ENCODE measurements around the gene GAD2. TPM values are rescaled to one million over a fixed set of nuclear protein-coding genes. Genes with fewer than 3 reads are reported as not detected.

Gene GAD2
- total RNA-seq, 1 donor from 2014 or later: not detected

DNA sequence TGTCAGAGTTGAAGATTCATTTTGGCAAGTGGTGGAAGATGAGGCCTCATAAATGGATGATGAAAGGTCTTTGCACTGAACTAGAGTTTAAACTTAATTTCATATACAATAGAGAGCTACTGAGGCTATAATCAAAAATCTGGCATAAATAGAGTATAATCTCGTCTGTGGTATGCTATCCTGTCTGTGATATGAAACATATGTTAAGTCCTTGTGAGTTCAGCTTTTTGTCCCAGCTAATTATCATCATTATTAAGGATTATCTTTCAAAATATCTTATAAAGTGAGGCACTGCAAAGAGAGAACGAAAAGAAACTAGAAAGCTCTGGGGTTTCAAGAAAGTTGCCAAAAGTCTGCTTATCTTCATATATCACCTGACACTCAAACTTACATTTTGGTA, 83.4 kb downstream of the GAD2 start:
- Histone ChIP-seq H3K4me3 (ENCODE audit: low read length in 3 of 3) (no peak overlapping the region), H3K27me3 (ENCODE audit: control insufficient read depth in 3 of 3, insufficient read depth in 3 of 3, low read length in 3 of 3) (no peaks in the 10 kb centered on the region), H3K27ac (ENCODE audit: low read depth, low read length) (no peak overlapping the region), H3K36me3 (ENCODE audit: control insufficient read depth in 3 of 3, insufficient read depth in 3 of 3, low read length in 3 of 3) (no peaks in the 10 kb centered on the region), H3K9ac (ENCODE audit: low read depth in 1 of 3, low read length in 3 of 3) (no peak overlapping the region), H3K9me3 (ENCODE audit: control insufficient read depth in 3 of 3, low read length in 3 of 3) (no peaks in the 10 kb centered on the region), H3K4me1 (ENCODE audit: control insufficient read depth in 3 of 3, insufficient read depth in 3 of 3, low read length in 3 of 3) (no peaks in the 10 kb centered on the region)

- no peak overlapping the region for H3K27ac ChIP-seq (ENCODE audit: low read depth, low read length)
- H3K27me3 ChIP-seq (ENCODE audit: control insufficient read depth in 3 of 3, insufficient read depth in 3 of 3, low read length in 3 of 3): no peaks in the 10 kb centered on the region
- H3K36me3 ChIP-seq (ENCODE audit: control insufficient read depth in 3 of 3, insufficient read depth in 3 of 3, low read length in 3 of 3): no peaks in the 10 kb centered on the region
- H3K9me3 ChIP-seq (ENCODE audit: control insufficient read depth in 3 of 3, low read length in 3 of 3): no peaks in the 10 kb centered on the region
- H3K4me3 ChIP-seq (ENCODE audit: low read length in 3 of 3): no peak overlapping the region
- H3K4me1 ChIP-seq (ENCODE audit: control insufficient read depth in 3 of 3, insufficient read depth in 3 of 3, low read length in 3 of 3): no peaks in the 10 kb centered on the region
- no peak overlapping the region for H3K9ac ChIP-seq (ENCODE audit: low read depth in 1 of 3, low read length in 3 of 3)
Observed at GRCh38 chr10:26303366-26303765, 86.8 kb downstream of the GAD2 start.

DNA sequence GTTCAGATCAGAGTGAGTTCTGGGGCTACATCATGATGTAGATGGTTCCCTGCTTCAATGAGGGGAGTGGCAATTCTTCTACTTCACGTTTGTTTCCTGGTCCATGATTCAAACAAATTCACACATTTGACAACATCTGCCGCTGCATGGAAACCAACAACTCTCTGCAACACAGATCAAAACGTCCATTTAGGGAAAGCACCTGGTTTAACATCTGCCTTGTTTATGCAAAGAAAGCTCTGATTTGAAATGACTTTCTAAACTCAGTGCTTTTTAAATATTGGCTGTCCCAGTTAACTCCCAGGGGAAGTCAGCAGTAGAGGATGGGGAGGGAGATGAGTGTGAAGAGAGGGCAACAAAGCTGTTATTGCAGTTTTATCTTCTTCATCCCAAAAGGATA, 93.8 kb downstream of the GAD2 start:
- no peaks in the 10 kb centered on the region for H3K36me3 ChIP-seq (ENCODE audit: control insufficient read depth in 3 of 3, insufficient read depth in 3 of 3, low read length in 3 of 3)
- no peak overlapping the region for H3K27ac ChIP-seq (ENCODE audit: low read depth, low read length)
- H3K9me3 ChIP-seq (ENCODE audit: control insufficient read depth in 3 of 3, low read length in 3 of 3): no peaks in the 10 kb centered on the region
- H3K4me3 ChIP-seq (ENCODE audit: low read length in 3 of 3): no peak overlapping the region
- H3K27me3 ChIP-seq (ENCODE audit: control insufficient read depth in 3 of 3, insufficient read depth in 3 of 3, low read length in 3 of 3): no peaks in the 10 kb centered on the region
- H3K4me1 ChIP-seq (ENCODE audit: control insufficient read depth in 3 of 3, insufficient read depth in 3 of 3, low read length in 3 of 3): no peaks in the 10 kb centered on the region
- H3K9ac ChIP-seq (ENCODE audit: low read depth in 1 of 3, low read length in 3 of 3): no peak overlapping the region

GRCh38 chr10:26311383-26311940, 94.9 kb downstream of the GAD2 start:
- Histone ChIP-seq H3K4me1 (ENCODE audit: control insufficient read depth in 3 of 3, insufficient read depth in 3 of 3, low read length in 3 of 3) (no peaks in the 10 kb centered on the region), H3K9me3 (ENCODE audit: control insufficient read depth in 3 of 3, low read length in 3 of 3) (no peaks in the 10 kb centered on the region)

DNA sequence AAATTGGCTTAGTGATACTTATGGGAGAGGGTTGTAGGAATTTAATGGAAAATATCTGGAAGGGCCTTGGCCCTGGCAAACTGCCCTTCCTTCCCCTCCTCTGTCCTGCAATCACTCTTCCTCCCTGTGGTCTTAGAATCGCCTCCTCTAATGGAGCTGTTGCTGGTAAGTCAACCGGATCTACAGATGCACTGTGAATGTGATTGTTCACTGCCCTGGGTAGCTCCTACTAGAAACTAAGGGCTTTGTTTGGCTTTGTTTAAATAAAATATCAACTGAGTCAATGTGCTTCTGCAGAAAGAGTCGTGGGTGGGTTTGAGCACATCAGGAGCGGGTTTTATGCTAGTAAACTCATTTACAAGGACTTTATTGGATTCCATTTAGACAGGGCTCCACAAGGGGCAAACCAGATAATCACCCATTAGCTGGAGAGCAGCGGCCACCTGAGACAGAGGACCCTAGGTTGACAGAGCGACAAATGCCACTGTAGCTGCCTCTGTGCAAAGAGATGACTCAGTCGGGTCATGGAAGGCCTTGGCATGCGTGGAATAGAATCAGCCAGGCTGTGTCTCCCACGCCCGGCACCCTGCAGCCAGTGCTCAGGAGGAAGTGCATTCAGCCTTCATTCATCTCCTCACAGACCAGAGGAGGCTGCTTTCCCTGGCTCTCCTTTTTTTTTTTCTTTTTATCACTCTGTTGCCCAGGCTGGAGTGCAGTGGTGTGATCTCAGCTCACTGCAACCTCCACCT, 97.9 kb downstream of the GAD2 start:
- peaks cover 0 to 3% (median 0%) of the 10 kb centered on the region in 3 donors for H3K27me3 ChIP-seq (ENCODE audit: control insufficient read depth in 3 of 3, insufficient read depth in 3 of 3, low read length in 3 of 3)
- no peaks in the 10 kb centered on the region for H3K9me3 ChIP-seq (ENCODE audit: control insufficient read depth in 3 of 3, low read length in 3 of 3)
- H3K4me1 ChIP-seq (ENCODE audit: control insufficient read depth in 3 of 3, insufficient read depth in 3 of 3, low read length in 3 of 3): no peaks in the 10 kb centered on the region
- no peak overlapping the region for H3K9ac ChIP-seq (ENCODE audit: low read depth in 1 of 3, low read length in 3 of 3)
- H3K4me3 ChIP-seq (ENCODE audit: low read length in 3 of 3): no peak overlapping the region
- no peaks in the 10 kb centered on the region for H3K36me3 ChIP-seq (ENCODE audit: control insufficient read depth in 3 of 3, insufficient read depth in 3 of 3, low read length in 3 of 3)
- H3K27ac ChIP-seq (ENCODE audit: low read depth, low read length): no peak overlapping the region

More at GRCh38 chr10:26311383-26311940, 94.9 kb downstream of the GAD2 start:
- H3K27me3 ChIP-seq (ENCODE audit: control insufficient read depth in 3 of 3, insufficient read depth in 3 of 3, low read length in 3 of 3): no peaks in the 10 kb centered on the region
- H3K27ac ChIP-seq (ENCODE audit: low read depth, low read length): no peak overlapping the region
- no peaks in the 10 kb centered on the region for H3K36me3 ChIP-seq (ENCODE audit: control insufficient read depth in 3 of 3, insufficient read depth in 3 of 3, low read length in 3 of 3)
- H3K4me3 ChIP-seq (ENCODE audit: low read length in 3 of 3): no peak overlapping the region
- no peak overlapping the region for H3K9ac ChIP-seq (ENCODE audit: low read depth in 1 of 3, low read length in 3 of 3)

GRCh38 chr10:26318672-26319071, 102.1 kb downstream of the GAD2 start:
- Histone ChIP-seq H3K36me3 (ENCODE audit: control insufficient read depth in 3 of 3, insufficient read depth in 3 of 3, low read length in 3 of 3) (no peaks in the 10 kb centered on the region), H3K9ac (ENCODE audit: low read depth in 1 of 3, low read length in 3 of 3) (no peak overlapping the region), H3K4me3 (ENCODE audit: low read length in 3 of 3) (no peak overlapping the region), H3K4me1 (ENCODE audit: control insufficient read depth in 3 of 3, insufficient read depth in 3 of 3, low read length in 3 of 3) (no peaks in the 10 kb centered on the region), H3K27ac (ENCODE audit: low read depth, low read length) (no peak overlapping the region), H3K27me3 (ENCODE audit: control insufficient read depth in 3 of 3, insufficient read depth in 3 of 3, low read length in 3 of 3) (peaks cover 0 to 3% (median 0%) of the 10 kb centered on the region in 3 donors), H3K9me3 (ENCODE audit: control insufficient read depth in 3 of 3, low read length in 3 of 3) (no peaks in the 10 kb centered on the region)

- Histone ChIP-seq H3K36me3 (ENCODE audit: control insufficient read depth in 3 of 3, insufficient read depth in 3 of 3, low read length in 3 of 3) (no peaks in the 10 kb centered on the region), H3K27me3 (ENCODE audit: control insufficient read depth in 3 of 3, insufficient read depth in 3 of 3, low read length in 3 of 3) (peaks cover 0 to 3% (median 0%) of the 10 kb centered on the region in 3 donors), H3K4me3 (ENCODE audit: low read length in 3 of 3) (no peak overlapping the region), H3K4me1 (ENCODE audit: control insufficient read depth in 3 of 3, insufficient read depth in 3 of 3, low read length in 3 of 3) (no peaks in the 10 kb centered on the region), H3K27ac (ENCODE audit: low read depth, low read length) (no peak overlapping the region), H3K9ac (ENCODE audit: low read depth in 1 of 3, low read length in 3 of 3) (no peak overlapping the region), H3K9me3 (ENCODE audit: control insufficient read depth in 3 of 3, low read length in 3 of 3) (peaks cover 0 to 3% (median 2%) of the 10 kb centered on the region in 3 donors)
Observed at GRCh38 chr10:26323219-26323618, 106.6 kb downstream of the GAD2 start.

DNA sequence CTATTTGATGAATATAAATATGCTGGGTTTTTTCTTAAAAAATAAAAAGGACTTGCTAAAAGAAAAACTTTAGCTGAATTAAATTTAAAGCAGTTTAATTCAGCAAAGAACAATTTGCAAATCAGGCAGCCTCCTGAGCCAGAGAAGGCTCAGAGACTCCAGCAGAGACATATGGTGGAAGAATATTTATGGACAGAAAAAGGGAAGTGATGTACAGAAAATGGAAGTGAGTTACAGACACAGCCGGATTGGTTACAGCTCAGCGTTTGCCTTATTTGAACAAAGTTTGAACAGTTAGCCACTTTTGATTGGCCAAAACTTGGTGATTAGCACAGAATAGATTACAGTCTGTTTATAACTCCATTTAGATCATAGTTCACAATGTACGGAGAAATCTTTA, 110.3 kb downstream of the GAD2 start:
- H3K4me1 ChIP-seq (ENCODE audit: control insufficient read depth in 3 of 3, insufficient read depth in 3 of 3, low read length in 3 of 3): no peaks in the 10 kb centered on the region
- no peak overlapping the region for H3K4me3 ChIP-seq (ENCODE audit: low read length in 3 of 3)
- no peaks in the 10 kb centered on the region for H3K36me3 ChIP-seq (ENCODE audit: control insufficient read depth in 3 of 3, insufficient read depth in 3 of 3, low read length in 3 of 3)
- no peaks in the 10 kb centered on the region for H3K27me3 ChIP-seq (ENCODE audit: control insufficient read depth in 3 of 3, insufficient read depth in 3 of 3, low read length in 3 of 3)
- peaks cover 0 to 3% (median 2%) of the 10 kb centered on the region in 3 donors for H3K9me3 ChIP-seq (ENCODE audit: control insufficient read depth in 3 of 3, low read length in 3 of 3)
- H3K9ac ChIP-seq (ENCODE audit: low read depth in 1 of 3, low read length in 3 of 3): no peak overlapping the region
- no peak overlapping the region for H3K27ac ChIP-seq (ENCODE audit: low read depth, low read length)

GRCh38 chr10:26327811-26328210, 111.2 kb downstream of the GAD2 start:
- Histone ChIP-seq H3K9me3 (ENCODE audit: control insufficient read depth in 3 of 3, low read length in 3 of 3) (peaks cover 0 to 3% (median 2%) of the 10 kb centered on the region in 3 donors), H3K27ac (ENCODE audit: low read depth, low read length) (no peak overlapping the region), H3K4me1 (ENCODE audit: control insufficient read depth in 3 of 3, insufficient read depth in 3 of 3, low read length in 3 of 3) (no peaks in the 10 kb centered on the region), H3K4me3 (ENCODE audit: low read length in 3 of 3) (no peak overlapping the region), H3K27me3 (ENCODE audit: control insufficient read depth in 3 of 3, insufficient read depth in 3 of 3, low read length in 3 of 3) (no peaks in the 10 kb centered on the region), H3K9ac (ENCODE audit: low read depth in 1 of 3, low read length in 3 of 3) (no peak overlapping the region), H3K36me3 (ENCODE audit: control insufficient read depth in 3 of 3, insufficient read depth in 3 of 3, low read length in 3 of 3) (no peaks in the 10 kb centered on the region)

DNA sequence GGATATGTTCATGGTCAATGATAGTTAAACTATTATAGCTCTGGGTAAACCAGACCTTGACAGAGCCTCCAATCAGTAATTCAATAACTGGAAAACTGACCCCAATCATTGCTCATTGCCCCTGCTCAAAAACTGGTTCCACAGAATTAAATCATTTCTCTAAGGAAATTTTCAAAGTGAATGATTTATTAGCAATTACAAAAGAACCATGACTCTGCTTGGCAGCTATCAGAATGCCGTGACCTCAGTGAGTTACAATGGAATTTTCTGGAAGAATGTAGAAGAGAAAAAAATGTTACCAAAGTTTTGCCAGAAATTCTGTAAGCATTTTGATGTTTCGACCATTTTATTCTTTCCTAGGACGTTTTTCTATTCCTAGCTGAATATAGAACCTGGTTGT, 114.8 kb downstream of the GAD2 start:
- Histone ChIP-seq H3K4me1 (ENCODE audit: control insufficient read depth in 3 of 3, insufficient read depth in 3 of 3, low read length in 3 of 3) (peaks cover 0 to 2% (median 0%) of the 10 kb centered on the region in 3 donors), H3K9me3 (ENCODE audit: control insufficient read depth in 3 of 3, low read length in 3 of 3) (peaks cover 0 to 9% (median 8%) of the 10 kb centered on the region in 3 donors), H3K27me3 (ENCODE audit: control insufficient read depth in 3 of 3, insufficient read depth in 3 of 3, low read length in 3 of 3) (no peaks in the 10 kb centered on the region), H3K27ac (ENCODE audit: low read depth, low read length) (no peak overlapping the region), H3K36me3 (ENCODE audit: control insufficient read depth in 3 of 3, insufficient read depth in 3 of 3, low read length in 3 of 3) (no peaks in the 10 kb centered on the region), H3K9ac (ENCODE audit: low read depth in 1 of 3, low read length in 3 of 3) (no peak overlapping the region), H3K4me3 (ENCODE audit: low read length in 3 of 3) (no peak overlapping the region)
